Measurements from ENCODE around the gene ACAA2.

- TF ChIP-seq CTCF (IDR thresholded peaks at IDR 0.05) (no peak), EP300 (IDR thresholded peaks at IDR 0.05) (no peak), POLR2A (IDR thresholded peaks at IDR 0.05) (no peak)
Measured at GRCh38 chr18:49835405-49835804, 22.1 kb upstream of the ACAA2 start.
